ENCODE results near the gene PHYKPL.

- no peak for TF ChIP-seq CTCF (IDR thresholded peaks at IDR 0.05)
- no peak for TF ChIP-seq POLR2A (IDR thresholded peaks at IDR 0.05)
These were observed 33.9 kb downstream of the PHYKPL start for GRCh38 chr5:178198706-178199105.
